ENCODE results near the gene CDHR5.

Gene CDHR5

DNA sequence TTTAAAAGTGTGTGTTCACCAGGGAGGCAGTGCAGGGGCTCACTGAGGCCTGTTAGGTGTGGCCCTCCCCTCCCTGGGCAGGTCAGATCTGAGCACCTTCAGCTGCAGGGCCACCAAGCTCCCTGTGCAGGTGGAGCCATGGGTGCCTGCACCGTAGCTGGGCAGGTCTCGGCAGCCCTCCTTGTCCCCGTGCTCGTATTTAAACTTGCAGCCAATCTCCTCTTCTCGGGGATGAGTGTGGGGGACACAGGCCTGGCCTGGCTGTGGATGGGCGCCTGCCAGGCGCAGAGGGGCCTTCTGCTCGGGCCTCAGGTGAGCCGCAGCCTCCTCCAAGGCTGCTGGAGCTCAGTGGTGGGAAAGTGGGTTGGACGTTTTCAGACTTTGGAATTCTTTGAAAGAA is 29.4 kb downstream of the CDHR5 start:
- TF ChIP-seq, protein P1, sequence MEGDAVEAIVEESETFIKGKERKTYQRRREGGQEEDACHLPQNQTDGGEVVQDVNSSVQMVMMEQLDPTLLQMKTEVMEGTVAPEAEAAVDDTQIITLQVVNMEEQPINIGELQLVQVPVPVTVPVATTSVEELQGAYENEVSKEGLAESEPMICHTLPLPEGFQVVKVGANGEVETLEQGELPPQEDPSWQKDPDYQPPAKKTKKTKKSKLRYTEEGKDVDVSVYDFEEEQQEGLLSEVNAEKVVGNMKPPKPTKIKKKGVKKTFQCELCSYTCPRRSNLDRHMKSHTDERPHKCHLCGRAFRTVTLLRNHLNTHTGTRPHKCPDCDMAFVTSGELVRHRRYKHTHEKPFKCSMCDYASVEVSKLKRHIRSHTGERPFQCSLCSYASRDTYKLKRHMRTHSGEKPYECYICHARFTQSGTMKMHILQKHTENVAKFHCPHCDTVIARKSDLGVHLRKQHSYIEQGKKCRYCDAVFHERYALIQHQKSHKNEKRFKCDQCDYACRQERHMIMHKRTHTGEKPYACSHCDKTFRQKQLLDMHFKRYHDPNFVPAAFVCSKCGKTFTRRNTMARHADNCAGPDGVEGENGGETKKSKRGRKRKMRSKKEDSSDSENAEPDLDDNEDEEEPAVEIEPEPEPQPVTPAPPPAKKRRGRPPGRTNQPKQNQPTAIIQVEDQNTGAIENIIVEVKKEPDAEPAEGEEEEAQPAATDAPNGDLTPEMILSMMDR (IDR thresholded peaks at IDR 0.05; ENCODE audit: extremely low read depth, missing control alignments), result no peak
- DNase-seq (ENCODE audit: low spot score), result no peak

DNA sequence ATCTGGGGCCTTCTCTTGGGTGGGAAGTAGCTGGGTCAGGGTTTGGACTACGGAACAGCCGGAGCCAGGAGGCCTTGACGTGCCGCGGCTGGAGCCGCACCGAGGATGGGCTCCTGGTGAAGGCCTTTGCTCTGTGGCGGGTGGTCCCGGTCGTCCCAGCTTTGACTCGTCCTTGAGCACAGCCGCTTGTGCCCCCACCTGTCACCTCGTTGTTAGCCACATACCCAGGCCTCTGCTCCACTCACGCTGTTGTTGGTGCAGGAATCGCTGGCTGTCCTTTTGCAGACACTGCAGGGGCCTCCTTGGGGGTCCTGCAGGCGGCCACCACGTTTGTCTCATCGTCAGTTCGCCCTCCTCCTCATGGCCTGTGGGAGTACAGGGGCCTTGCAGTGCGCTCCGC is 31.4 kb downstream of the CDHR5 start:
- TF ChIP-seq, protein P1 (IDR thresholded peaks at IDR 0.05; ENCODE audit: extremely low read depth, missing control alignments), result no peak
- DNase-seq (ENCODE audit: low spot score), result no peak

DNA sequence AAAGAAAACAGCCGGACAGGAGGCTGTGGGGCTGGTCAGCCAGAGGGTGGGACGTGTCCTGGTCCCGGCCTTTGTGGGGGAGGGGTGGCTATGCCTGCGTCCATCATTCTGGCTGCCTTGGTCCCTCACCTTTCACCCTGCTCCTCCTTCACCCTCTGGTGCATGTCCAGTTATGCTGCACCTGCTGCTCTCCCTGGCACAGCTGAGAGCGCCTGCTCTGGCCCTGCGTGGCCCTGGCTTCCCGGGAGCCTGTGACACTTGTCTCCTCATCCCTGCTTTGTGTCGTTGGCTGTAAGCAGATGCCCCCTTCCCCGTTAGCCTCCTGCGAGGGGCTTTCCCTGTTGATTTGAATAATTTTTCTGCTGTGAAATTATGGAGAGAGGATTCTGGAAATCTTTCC is 31.8 kb downstream of the CDHR5 start:
- DNase-seq (ENCODE audit: low spot score), result no peak
- TF ChIP-seq, protein P1 (IDR thresholded peaks at IDR 0.05; ENCODE audit: extremely low read depth, missing control alignments), result no peak

GRCh38 chr11:592501-592900 is 32.3 kb downstream of the CDHR5 start:
- TF ChIP-seq, protein P1 (IDR thresholded peaks at IDR 0.05; ENCODE audit: extremely low read depth, missing control alignments), result no peak
- no peak for DNase-seq (ENCODE audit: low spot score)

DNA sequence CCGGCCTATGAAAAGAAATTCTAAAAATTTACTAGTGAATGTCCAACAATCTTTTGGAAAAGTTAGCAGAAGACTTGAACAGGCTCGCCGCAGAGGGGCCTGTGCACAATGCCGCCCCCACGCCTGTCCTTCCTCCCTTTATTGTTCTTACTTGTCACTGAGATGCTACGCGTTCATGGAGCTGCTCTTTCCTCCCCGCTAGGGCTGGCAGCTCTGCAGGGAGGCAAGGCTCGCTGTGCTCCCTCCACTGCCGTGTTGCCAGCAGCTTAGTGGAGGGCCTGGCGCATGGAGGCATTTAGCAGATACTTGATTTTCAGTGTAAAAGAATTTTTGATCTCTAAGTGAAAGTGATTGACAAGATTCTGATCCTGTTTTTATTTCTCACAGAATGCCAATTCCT is 33.8 kb downstream of the CDHR5 start:
- TF ChIP-seq, protein P1 (IDR thresholded peaks at IDR 0.05; ENCODE audit: extremely low read depth, missing control alignments), result no peak
- no peak for DNase-seq (ENCODE audit: low spot score)

- TF ChIP-seq, protein P1 (IDR thresholded peaks at IDR 0.05; ENCODE audit: extremely low read depth, missing control alignments), result no peak
- DNase-seq (ENCODE audit: low spot score), result no peak
These were observed 35.0 kb downstream of the CDHR5 start for GRCh38 chr11:589798-590197.

DNA sequence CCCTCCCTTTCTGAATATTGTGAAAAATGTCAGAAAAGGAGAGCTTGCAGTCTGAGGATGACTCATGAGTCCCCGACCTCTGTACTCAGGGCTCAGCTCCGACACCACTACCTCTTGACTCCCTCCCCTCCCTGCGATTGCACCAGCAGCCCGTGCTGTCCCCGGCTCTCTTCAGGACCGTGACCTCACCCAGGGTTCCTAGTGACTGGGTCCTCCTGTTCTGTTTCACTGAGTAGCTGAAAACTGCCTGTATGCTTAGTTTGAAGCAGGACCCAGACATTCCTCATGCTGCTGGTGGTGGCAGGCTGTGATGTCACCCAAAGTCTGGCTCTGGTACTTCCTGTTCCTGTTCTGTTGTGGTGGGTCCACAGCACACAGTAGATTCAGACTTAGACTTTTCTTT is 36.8 kb downstream of the CDHR5 start:
- TF ChIP-seq, protein P1 (IDR thresholded peaks at IDR 0.05; ENCODE audit: extremely low read depth, missing control alignments), result no peak
- DNase-seq (ENCODE audit: low spot score), result no peak
